ENCODE results near the gene KLHDC7B.

DNA sequence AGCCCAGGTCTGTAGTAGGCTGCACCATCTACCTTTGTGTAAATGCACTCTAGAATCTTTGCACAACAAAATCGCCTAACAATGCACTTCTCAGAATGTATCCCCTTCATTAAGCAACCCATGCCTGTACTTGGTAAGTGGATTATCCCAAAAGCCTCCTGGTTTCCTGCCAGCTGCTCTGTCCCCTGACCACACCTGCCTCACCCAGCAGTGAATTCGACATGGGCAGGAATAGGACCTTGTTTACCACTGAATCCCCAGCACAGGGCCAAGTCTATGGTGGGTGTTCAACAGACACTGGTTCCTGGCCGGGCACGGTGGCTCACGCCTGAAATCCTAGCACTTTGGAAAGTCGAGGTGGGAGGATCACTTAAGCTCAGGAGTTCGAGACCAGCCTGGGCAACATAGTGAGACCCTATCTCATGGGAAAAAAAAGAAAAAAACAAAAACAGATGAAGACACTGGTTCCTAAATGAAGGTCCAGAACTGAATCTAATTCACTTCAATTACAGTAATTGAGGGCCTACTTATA, 22.1 kb downstream of the KLHDC7B start:
- TF ChIP-seq CTCF (IDR thresholded peaks at IDR 0.05; ENCODE audit: low read depth, low read length) (no peak), POLR2A (IDR thresholded peaks at IDR 0.05; ENCODE audit: extremely low read depth, insufficient read length) (no peak), MAX (IDR thresholded peaks at IDR 0.05; ENCODE audit: low read depth, low read length) (no peak), MYC (IDR thresholded peaks at IDR 0.05; ENCODE audit: low read depth, low read length) (no peak)

Data from NB4 (cell line).